PC-3 (cell line): Measurements from ENCODE around the gene VSIG1.

Experiments
- CTCF ChIP-seq: fragments of 300-600 bp; sonication (generic); conservative IDR thresholded peaks from 2 replicates; pipeline ENCODE4 v1.5.1; 2017; ENCODE audit warnings: antibody characterized with exemption, low read depth, mild to moderate bottlenecking, low read length
- EZH2 ChIP-seq: fragments of 300-600 bp; sonication (generic); IDR thresholded peaks from one replicate; pipeline ENCODE4 v1.6.1; 2017; ENCODE audit warnings: antibody characterized with exemption, mild to moderate bottlenecking, low read length; ENCODE audit not compliant: unreplicated experiment

- TF ChIP-seq CTCF, result no peak
- TF ChIP-seq EZH2, result no peak
Measured at GRCh38 chrX:108072746-108073145, 27.9 kb downstream of the VSIG1 start.
